HG03280 (cell line): ENCODE measurements around the gene STMN3.

Experiments
- ATAC-seq: cut with Tn5 transposase; IDR thresholded peaks from one replicate; pipeline ENCODE4 v1.9.1; 2021; ENCODE audit warnings: mild to moderate bottlenecking, moderate library complexity; ENCODE audit not compliant: unreplicated experiment

Gene STMN3

GRCh38 chr20:63653041-63653973, at the start of gene STMN3:
TSS of gene STMN3 (minus strand) at chr20:63653424. CDS start at chr20:63653345, 79 bp downstream.
- ATAC-seq = no peak

- ATAC-seq = no peak
Observed at GRCh38 chr20:63702036-63702665, 48.9 kb upstream of the STMN3 start.

- ATAC-seq = no peak
Observed at GRCh38 chr20:63701329-63702035, 48.3 kb upstream of the STMN3 start.

GRCh38 chr20:63701051-63701328, 47.8 kb upstream of the STMN3 start:
- ATAC-seq = no peak

GRCh38 chr20:63700199-63701050, 47.2 kb upstream of the STMN3 start:
- ATAC-seq = no peak

GRCh38 chr20:63699466-63700198, 46.4 kb upstream of the STMN3 start:
- ATAC-seq = no peak

- no peak for ATAC-seq
Observed at GRCh38 chr20:63698739-63699465, 45.7 kb upstream of the STMN3 start.

GRCh38 chr20:63697868-63698545, 44.8 kb upstream of the STMN3 start:
- no peak for ATAC-seq

- no peak for ATAC-seq
Observed at GRCh38 chr20:63697357-63697867, 44.2 kb upstream of the STMN3 start.

GRCh38 chr20:63696628-63697356, 43.6 kb upstream of the STMN3 start, which contains the start of gene TNFRSF6B:
TSS of gene TNFRSF6B (plus strand) at chr20:63696652. CDS start at chr20:63696768, 116 bp downstream.
- no peak for ATAC-seq

- ATAC-seq = no peak
Observed at GRCh38 chr20:63696306-63696627, 43.0 kb upstream of the STMN3 start.

GRCh38 chr20:63695424-63696305, 42.4 kb upstream of the STMN3 start:
- ATAC-seq = no peak

- ATAC-seq = no peak
Observed at GRCh38 chr20:63694584-63695423, 41.6 kb upstream of the STMN3 start.

GRCh38 chr20:63693733-63694583, 40.7 kb upstream of the STMN3 start:
- no peak for ATAC-seq

GRCh38 chr20:63693083-63693732, 40.0 kb upstream of the STMN3 start:
- ATAC-seq = no peak
